Measurements from ENCODE around the gene UBP1. TPM values are rescaled to one million over a fixed set of nuclear protein-coding genes. Genes with fewer than 3 reads are reported as not detected.

Gene UBP1
- total and polyA plus RNA-seq, 9 of the 15 experiments (the other 6 are each of a cell fraction or from before 2014, with no cell fraction given), result 13.6 to 143 (median 79.6) TPM

DNA sequence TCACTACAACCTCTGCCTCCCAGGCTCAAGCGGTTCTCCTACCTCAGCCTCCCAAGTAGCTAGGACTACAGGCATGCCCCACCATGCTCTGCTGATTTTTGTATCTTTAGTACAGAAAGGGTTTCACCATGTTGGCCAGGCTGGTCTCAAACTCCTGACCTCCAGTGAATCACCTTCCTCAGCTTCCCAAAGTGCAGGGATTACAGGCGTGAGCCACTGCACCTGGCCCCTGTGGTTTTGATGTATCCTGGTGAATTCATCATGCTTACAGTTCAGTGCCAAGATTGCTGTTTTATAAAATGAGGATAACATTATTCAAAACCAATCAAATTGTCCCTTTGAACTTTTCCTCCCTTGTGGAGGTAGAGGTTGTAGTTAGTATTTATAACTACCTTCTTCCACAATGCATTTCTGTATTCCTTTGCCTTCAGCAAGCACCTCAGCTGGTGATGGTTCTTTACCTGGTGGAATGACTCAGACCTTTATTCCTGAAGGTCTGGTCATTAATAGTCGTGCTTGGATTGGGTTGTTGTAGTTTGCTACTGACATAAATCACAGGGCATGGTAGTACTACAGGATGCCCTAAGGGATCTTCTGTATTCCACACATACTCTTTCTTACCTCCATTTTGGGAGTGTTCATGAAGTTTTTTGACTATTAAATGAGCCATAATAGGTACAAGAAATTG lies 76.9 kb downstream of the UBP1 start:
- ChIA-PET POLR2A (interaction anchor here (0.6 to 2.2 kb wide), 3 partner anchors 9 to 93 kb away, joined by 3 to 10 read pairs (median 3); no protein-coding TSS in a partner anchor), CTCF (ENCODE audit: low intra/inter-chr PET ratio) (no interaction called here)
- no peaks in the 10 kb centered on the region for H3K9me1 ChIP-seq (ENCODE audit: control insufficient read depth, insufficient read depth, low read length)
- no peak overlapping the region for H3K27ac ChIP-seq (ENCODE audit: extremely low read depth, low read depth, low read length)
- H3K27me3 ChIP-seq (ENCODE audit: control insufficient read depth in 2 of 2, insufficient read depth in 2 of 2, low read length in 2 of 2), result no peaks in the 10 kb centered on the region
- H3K4me3 ChIP-seq, result no peak overlapping the region
- no peak for DNase-seq (ENCODE audit: extremely low read depth in 1 of 4, low spot score in 3 of 4)
- FAIRE-seq, result no peak
- peaks cover 0 to 5% of the 10 kb centered on the region in 2 experiments; a peak in 2 of 5 replicates for H3K4me1 ChIP-seq (replicated peaks in 1 of 2; ENCODE audit: control insufficient read depth in 2 of 2, insufficient read depth in 2 of 2, low read length in 2 of 2)
- no peak overlapping the region for H3K4me2 ChIP-seq (ENCODE audit: insufficient read depth, low read length)
- H3K79me2 ChIP-seq (ENCODE audit: control insufficient read depth, insufficient read depth, low read length), result no peaks in the 10 kb centered on the region
- intact Hi-C loops (cut with micrococcal nuclease) (no loop called here), in situ Hi-C loops (cut with MboI) (no loop called here)
- WGBS (ENCODE audit: insufficient coverage, low coverage, missing lambda C conversion rate), result 11% methylated on average over 3 of the region's 3 CpGs
- no peak for ATAC-seq
- H3K9me3 ChIP-seq (replicated peaks; ENCODE audit: control insufficient read depth, insufficient read depth, low read depth, low read length), result no peaks in the 10 kb centered on the region
- no peak for TF ChIP-seq NR2C2 (CRISPR knock-in tag; IDR thresholded peaks at IDR 0.05)
- no peak for TF ChIP-seq NR2C2 (tag; IDR thresholded peaks at IDR 0.05)
- no peak overlapping the region for H2AFZ ChIP-seq (ENCODE audit: low read depth, low read length)
- no TSS peak for BruUV-seq (replicated peaks)
- no peak overlapping the region for H3K9ac ChIP-seq (ENCODE audit: insufficient read depth in 1 of 2, low read depth in 2 of 2, low read length in 2 of 2)
- H3K36me3 ChIP-seq (ENCODE audit: control insufficient read depth, insufficient read depth, low read length), result no peaks in the 10 kb centered on the region
- H4K20me1 ChIP-seq (replicated peaks; ENCODE audit: control insufficient read depth, insufficient read depth, low read length), result no peaks in the 10 kb centered on the region

DNA sequence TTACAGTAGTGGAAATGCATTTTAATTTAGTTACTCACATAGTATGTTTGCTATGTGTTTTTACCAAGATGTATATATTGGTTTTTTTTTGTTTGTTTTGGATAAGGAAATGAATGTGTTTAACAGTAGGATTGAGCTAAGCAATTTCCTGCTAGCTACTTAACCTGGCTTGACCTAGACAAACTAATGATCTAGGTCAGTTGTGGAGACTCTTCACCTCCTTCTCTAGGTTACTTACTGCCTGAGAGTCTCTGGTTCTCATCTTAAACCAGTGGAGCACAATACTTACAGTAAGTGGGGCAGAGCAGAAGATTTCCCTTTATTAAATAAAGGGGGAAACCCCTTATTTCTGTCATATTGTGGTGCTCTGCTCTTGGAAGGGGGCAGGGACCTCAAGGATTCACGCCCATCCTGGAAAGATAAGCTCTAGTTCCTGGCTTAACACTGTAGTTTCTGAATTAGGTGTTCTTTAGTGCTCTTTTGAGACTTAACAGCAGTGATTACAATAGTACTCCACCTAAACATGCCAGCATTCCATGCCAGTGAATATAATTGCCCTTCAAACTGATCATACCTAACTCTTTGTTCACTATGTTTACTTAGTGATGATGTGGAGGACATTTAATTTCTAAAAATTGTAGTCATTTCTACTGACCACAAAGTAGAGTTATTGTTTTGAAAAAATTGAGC lies 79.9 kb downstream of the UBP1 start:
- ChIA-PET POLR2A (interaction anchor here (0.6 to 1.0 kb wide), 4 partner anchors 13 to 318 kb away, joined by 3 to 6 read pairs (median 3); no protein-coding TSS in a partner anchor), CTCF (ENCODE audit: low intra/inter-chr PET ratio) (no interaction called here)
- Histone ChIP-seq H3K27ac (ENCODE audit: extremely low read depth, low read depth, low read length) (no peak overlapping the region), H3K9ac (ENCODE audit: insufficient read depth in 1 of 2, low read depth in 2 of 2, low read length in 2 of 2) (no peak overlapping the region), H2AFZ (ENCODE audit: low read depth, low read length) (no peak overlapping the region), H3K4me3 (no peak overlapping the region), H3K36me3 (ENCODE audit: control insufficient read depth, insufficient read depth, low read length) (no peaks in the 10 kb centered on the region), H4K20me1 (replicated peaks; ENCODE audit: control insufficient read depth, insufficient read depth, low read length) (no peaks in the 10 kb centered on the region), H3K9me1 (ENCODE audit: control insufficient read depth, insufficient read depth, low read length) (no peaks in the 10 kb centered on the region), H3K9me3 (replicated peaks; ENCODE audit: control insufficient read depth, insufficient read depth, low read depth, low read length) (no peaks in the 10 kb centered on the region), H3K27me3 (ENCODE audit: control insufficient read depth in 2 of 2, insufficient read depth in 2 of 2, low read length in 2 of 2) (no peaks in the 10 kb centered on the region), H3K4me1 (replicated peaks in 1 of 2; ENCODE audit: control insufficient read depth in 2 of 2, insufficient read depth in 2 of 2, low read length in 2 of 2) (peaks cover 0 to 20% of the 10 kb centered on the region in 2 experiments; a peak in 3 of 5 replicates), H3K79me2 (ENCODE audit: control insufficient read depth, insufficient read depth, low read length) (no peaks in the 10 kb centered on the region), H3K4me2 (ENCODE audit: insufficient read depth, low read length) (no peak overlapping the region)
- ATAC-seq (no peak), DNase-seq (ENCODE audit: extremely low read depth in 1 of 4, low spot score in 3 of 4) (no peak), FAIRE-seq (peak; percentile 15)
- in situ Hi-C loops (cut with MboI) (no loop called here), intact Hi-C loops (cut with micrococcal nuclease) (no loop called here)
- no TSS peak for BruUV-seq (replicated peaks)
- WGBS (ENCODE audit: insufficient coverage, low coverage, missing lambda C conversion rate), result 16% methylated on average over 1 of the region's 1 CpG
- TF ChIP-seq, protein P1, sequence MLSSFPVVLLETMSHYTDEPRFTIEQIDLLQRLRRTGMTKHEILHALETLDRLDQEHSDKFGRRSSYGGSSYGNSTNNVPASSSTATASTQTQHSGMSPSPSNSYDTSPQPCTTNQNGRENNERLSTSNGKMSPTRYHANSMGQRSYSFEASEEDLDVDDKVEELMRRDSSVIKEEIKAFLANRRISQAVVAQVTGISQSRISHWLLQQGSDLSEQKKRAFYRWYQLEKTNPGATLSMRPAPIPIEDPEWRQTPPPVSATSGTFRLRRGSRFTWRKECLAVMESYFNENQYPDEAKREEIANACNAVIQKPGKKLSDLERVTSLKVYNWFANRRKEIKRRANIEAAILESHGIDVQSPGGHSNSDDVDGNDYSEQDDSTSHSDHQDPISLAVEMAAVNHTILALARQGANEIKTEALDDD (IDR thresholded peaks at IDR 0.05), result peak; percentile 75
- TF ChIP-seq PCBP1 (IDR thresholded peaks at IDR 0.05; ENCODE audit: low read depth, low read length, poor library complexity, severe bottlenecking), result no peak
